ENCODE results near the gene PACSIN2. TPM values are rescaled to one million over a fixed set of nuclear protein-coding genes. Genes with fewer than 3 reads are reported as not detected.

PACSIN2 gene
- total RNA-seq, 1 experiment from 2014 or later: 103 TPM

DNA sequence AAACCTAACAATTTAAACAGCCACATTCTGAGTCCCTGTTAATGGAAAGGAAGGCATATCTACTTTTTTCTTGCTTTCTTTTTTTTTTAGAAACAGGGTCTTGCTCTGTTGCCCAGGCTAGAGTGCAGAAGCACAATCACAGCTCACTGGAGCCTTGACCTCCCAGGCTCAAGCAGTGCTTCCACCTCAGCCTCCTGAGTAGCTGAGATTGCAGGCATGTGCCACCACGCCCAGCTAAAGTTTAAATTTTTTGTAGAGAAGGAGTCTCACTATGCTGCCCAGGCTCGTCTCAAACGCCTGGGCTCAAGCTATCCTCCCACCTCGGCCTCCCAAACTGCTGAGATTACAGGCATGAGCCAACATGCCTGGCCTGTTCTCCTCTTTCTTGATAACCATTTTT is 183.2 kb downstream of the PACSIN2 start:
- ChIA-PET POLR2A (ENCODE audit: unreplicated experiment) (interaction anchor here (0.7 kb wide), 1 partner anchor 71 kb away, joined by 3 read pairs; no protein-coding TSS in a partner anchor), CTCF (interaction anchor here (0.6 kb wide), 2 partner anchors 152 to 204 kb away, joined by 4 to 7 read pairs; no protein-coding TSS in a partner anchor)
- Histone ChIP-seq H3F3A (ENCODE audit: insufficient read depth, low read depth) (no peaks in the 10 kb centered on the region; the same call in 1 of the 2 replicates), H3K36me3 (ENCODE audit: low read depth) (peaks cover 13% of the 10 kb centered on the region), H4K20me1 (ENCODE audit: insufficient read depth) (peaks cover 9% of the 10 kb centered on the region; the same call in 1 of the 2 replicates), H3K27ac (no peak overlapping the region), H3K79me2 (ENCODE audit: low read depth) (no peaks in the 10 kb centered on the region), H3K27me3 (ENCODE audit: insufficient read depth, low read depth) (no peaks in the 10 kb centered on the region), H3K4me3 (no peak overlapping the region), H3K9me3 (ENCODE audit: insufficient read depth, low read depth) (no peaks in the 10 kb centered on the region), H3K4me1 (replicated peaks; ENCODE audit: insufficient read depth) (no peaks in the 10 kb centered on the region), H3K9me2 (ENCODE audit: insufficient read depth) (no peaks in the 10 kb centered on the region), H2AFZ (no peak overlapping the region), H3K4me2 (no peak overlapping the region)
- DNase-seq: no peak
- intact Hi-C loops (cut with micrococcal nuclease; ENCODE audit: unreplicated experiment): no loop called here
- TF ChIP-seq EZH2 (IDR thresholded peaks at IDR 0.05; ENCODE audit: low read depth) (no peak), CTCF (conservative IDR thresholded peaks at IDR 0.05) (no peak)
- BruUV-seq (replicated peaks): no TSS peak

DNA sequence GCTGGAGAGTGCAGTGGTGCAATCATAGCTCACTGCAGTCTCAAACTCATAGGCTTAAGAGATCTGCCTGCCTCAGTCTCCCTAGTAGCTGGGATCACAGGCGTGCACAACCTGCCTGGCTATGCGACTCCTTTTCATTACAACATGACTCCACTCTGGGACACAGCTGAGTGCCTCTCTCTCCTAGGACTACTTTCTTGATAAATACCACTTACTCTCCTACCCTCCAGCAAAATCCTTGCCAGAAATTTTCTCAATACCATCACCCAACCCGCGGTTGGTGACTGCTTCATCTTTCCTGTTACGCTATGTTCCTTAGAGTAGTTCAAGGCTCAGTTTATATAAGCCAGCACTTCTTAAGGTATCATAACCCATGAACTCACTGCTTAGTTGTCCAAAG is 184.8 kb downstream of the PACSIN2 start:
- H3K79me2 ChIP-seq (ENCODE audit: low read depth): no peaks in the 10 kb centered on the region
- no peak overlapping the region for H2AFZ ChIP-seq
- H4K20me1 ChIP-seq (ENCODE audit: insufficient read depth): peaks cover 9% of the 10 kb centered on the region; the same call in 1 of the 2 replicates
- intact Hi-C loops (cut with micrococcal nuclease; ENCODE audit: unreplicated experiment): no loop called here
- H3K36me3 ChIP-seq (ENCODE audit: low read depth): peaks cover 22% of the 10 kb centered on the region
- DNase-seq: no peak
- no peaks in the 10 kb centered on the region for H3K4me1 ChIP-seq (replicated peaks; ENCODE audit: insufficient read depth)
- no peak overlapping the region for H3K4me2 ChIP-seq
- ChIA-PET CTCF (no interaction called here), POLR2A (ENCODE audit: unreplicated experiment) (no interaction called here)
- H3K27ac ChIP-seq: no peak overlapping the region
- no peaks in the 10 kb centered on the region for H3K27me3 ChIP-seq (ENCODE audit: insufficient read depth, low read depth)
- peaks cover 5% of the 10 kb centered on the region; the same call in 1 of the 2 replicates for H3F3A ChIP-seq (ENCODE audit: insufficient read depth, low read depth)
- no peaks in the 10 kb centered on the region for H3K9me3 ChIP-seq (ENCODE audit: insufficient read depth, low read depth)
- no peak for TF ChIP-seq CTCF (conservative IDR thresholded peaks at IDR 0.05)
- TF ChIP-seq EZH2 (IDR thresholded peaks at IDR 0.05; ENCODE audit: low read depth): no peak
- BruUV-seq (replicated peaks): no TSS peak
- H3K4me3 ChIP-seq: no peak overlapping the region
- no peaks in the 10 kb centered on the region for H3K9me2 ChIP-seq (ENCODE audit: insufficient read depth)

- Histone ChIP-seq H3K27me3 (ENCODE audit: insufficient read depth, low read depth) (no peaks in the 10 kb centered on the region), H3K36me3 (ENCODE audit: low read depth) (peaks cover 22% of the 10 kb centered on the region), H4K20me1 (ENCODE audit: insufficient read depth) (peaks cover 4% of the 10 kb centered on the region; the same call in 1 of the 2 replicates), H3K9me3 (ENCODE audit: insufficient read depth, low read depth) (no peaks in the 10 kb centered on the region), H3K4me1 (replicated peaks; ENCODE audit: insufficient read depth) (no peaks in the 10 kb centered on the region), H3K4me2 (no peak overlapping the region), H2AFZ (no peak overlapping the region), H3K27ac (no peak overlapping the region), H3F3A (ENCODE audit: insufficient read depth, low read depth) (0 out of 2 replicates have a peak, but pooled peaks cover 5% of the 10 kb centered on the region), H3K4me3 (no peak overlapping the region), H3K79me2 (ENCODE audit: low read depth) (no peaks in the 10 kb centered on the region), H3K9me2 (ENCODE audit: insufficient read depth) (no peaks in the 10 kb centered on the region)
- DNase-seq: no peak
- BruUV-seq (replicated peaks): no TSS peak
- intact Hi-C loops (cut with micrococcal nuclease; ENCODE audit: unreplicated experiment): no loop called here
- ChIA-PET POLR2A (ENCODE audit: unreplicated experiment) (no interaction called here), CTCF (no interaction called here)
- TF ChIP-seq EZH2 (IDR thresholded peaks at IDR 0.05; ENCODE audit: low read depth) (no peak), CTCF (conservative IDR thresholded peaks at IDR 0.05) (no peak)
These were observed 185.6 kb downstream of the PACSIN2 start for GRCh38 chr22:42829302-42829701.
